NOMO-1 treated with DMSO at 0.1 percent for 48 hours (cell line): ENCODE measurements around the gene LRP1B.
"Not testable (repeated sequence)": the region's sequence is repeated elsewhere in the genome, so short reads cannot be mapped to it uniquely, and the experiment has no call there.

Experiments used
- DNase-seq: peaks from one replicate; lab custom pipeline; 2025; ENCODE audit not compliant: unreplicated experiment; lab: John Stamatoyannopoulos, UW

The LRP1B gene

GRCh38 chr2:141900826-141901225 is 230.0 kb downstream of the LRP1B start:
- no peak for DNase-seq

GRCh38 chr2:141899740-141900139 is 231.1 kb downstream of the LRP1B start:
- no peak for DNase-seq

GRCh38 chr2:141889788-141890187 is 241.0 kb downstream of the LRP1B start:
- no peak for DNase-seq

GRCh38 chr2:141888987-141889555 is 241.7 kb downstream of the LRP1B start:
- DNase-seq, result no peak

- DNase-seq, result no peak
Observed at GRCh38 chr2:141887363-141887762, 243.5 kb downstream of the LRP1B start.

- DNase-seq, result no peak
Observed at GRCh38 chr2:141878016-141878415, 252.8 kb downstream of the LRP1B start.

GRCh38 chr2:141871913-141872634 is 258.7 kb downstream of the LRP1B start:
- no peak for DNase-seq

- DNase-seq, result no peak
Observed at GRCh38 chr2:141869572-141869971, 261.2 kb downstream of the LRP1B start.

GRCh38 chr2:141863964-141864363 is 266.9 kb downstream of the LRP1B start:
- DNase-seq, result no peak

GRCh38 chr2:141856215-141856919 is 274.4 kb downstream of the LRP1B start:
- no peak for DNase-seq

- DNase-seq, result no peak
Observed at GRCh38 chr2:141848191-141848590, 282.6 kb downstream of the LRP1B start.

- DNase-seq, result no peak
Observed at GRCh38 chr2:141844231-141844630, 286.6 kb downstream of the LRP1B start.

- DNase-seq, result no peak
Observed at GRCh38 chr2:141835103-141835502, 295.7 kb downstream of the LRP1B start.

GRCh38 chr2:141828761-141829160 is 302.1 kb downstream of the LRP1B start:
- no peak for DNase-seq

- DNase-seq, result no peak
Observed at GRCh38 chr2:141824790-141825189, 306.0 kb downstream of the LRP1B start.

- no peak for DNase-seq
Observed at GRCh38 chr2:141820893-141821292, 309.9 kb downstream of the LRP1B start.

GRCh38 chr2:141815320-141815719 is 315.5 kb downstream of the LRP1B start:
- DNase-seq, result not testable (repeated sequence)

- no peak for DNase-seq
Observed at GRCh38 chr2:141814150-141814549, 316.7 kb downstream of the LRP1B start.

GRCh38 chr2:141810148-141810547 is 320.7 kb downstream of the LRP1B start:
- no peak for DNase-seq

GRCh38 chr2:141806090-141806489 is 324.7 kb downstream of the LRP1B start:
- no peak for DNase-seq

- DNase-seq, result no peak
Observed at GRCh38 chr2:141805302-141805701, 325.5 kb downstream of the LRP1B start.

GRCh38 chr2:141796449-141796848 is 334.4 kb downstream of the LRP1B start:
- no peak for DNase-seq
